OCI-LY3 (cell line): ENCODE measurements around the gene FAM89A.
"Not testable (repeated sequence)": the region's sequence is repeated elsewhere in the genome, so short reads cannot be mapped to it uniquely, and the experiment has no call there.

Experiments used
- H2AFZ ChIP-seq: fragments of 200-600, 300-600 bp; shearing (Covaris generic); 2 replicates; pipeline ENCODE4 v1.6.0; 2014; ENCODE audit warnings: antibody characterized with exemption, low read depth, low read length
- H3K27ac ChIP-seq: fragments of 200-600, 300-600 bp; sonication (generic); 2 replicates; pipeline ENCODE4 v1.5.1; 2014; ENCODE audit warnings: mild to moderate bottlenecking, low read length, moderate library complexity, mixed read lengths
- H3K27me3 ChIP-seq: fragments of 200-600, 300-600 bp; sonication (generic); 2 replicates; pipeline ENCODE4 v1.6.1; 2014; ENCODE audit warnings: low read depth, low read length, mixed read lengths
- H3K36me3 ChIP-seq: fragments of 200-600, 300-600 bp; sonication (generic); replicated peaks from 2 replicates; pipeline ENCODE3; 2014; ENCODE audit warnings: low read depth, low read length, mixed read lengths
- H3K4me1 ChIP-seq: fragments of 300-600, 200-600 bp; sonication (generic); 2 replicates; pipeline ENCODE4 v1.6.1; 2014; ENCODE audit warnings: low read length, mixed read lengths
- H3K4me2 ChIP-seq: fragments of 200-600, 300-600 bp; sonication (generic); 2 replicates; pipeline ENCODE4 v1.6.1; 2014; ENCODE audit warnings: low read length, mixed read lengths
- H3K4me3 ChIP-seq: fragments of 300-600, 200-600 bp; sonication (generic); 2 replicates; pipeline ENCODE4 v1.5.1; 2014; ENCODE audit warnings: antibody characterized with exemption, mild to moderate bottlenecking, low read length, moderate library complexity
- H3K79me2 ChIP-seq: fragments of 300-600, 200-600 bp; shearing (Covaris generic); 2 replicates; pipeline ENCODE4 v1.6.1; 2014; ENCODE audit warnings: mild to moderate bottlenecking, low read length, mixed read lengths
- H3K9ac ChIP-seq: fragments of 300-600, 200-600 bp; shearing (Covaris generic); 2 replicates; pipeline ENCODE4 v1.6.0; 2014; ENCODE audit warnings: mild to moderate bottlenecking, low read length, moderate library complexity
- H3K9me3 ChIP-seq: fragments of 200-600, 300-600 bp; shearing (Covaris generic); 2 replicates; pipeline ENCODE4 v1.6.1; 2014; ENCODE audit warnings: low read length, mixed read lengths; ENCODE audit not compliant: insufficient read depth
- H4K20me1 ChIP-seq: fragments of 200-600, 300-600 bp; sonication (generic); 2 replicates; pipeline ENCODE4 v1.6.1; 2016; ENCODE audit warnings: low read length, mixed read lengths; ENCODE audit not compliant: insufficient read depth
- EZH2phosphoT487 ChIP-seq: fragments of 200-600 bp; shearing (Covaris generic); IDR thresholded peaks from 2 replicates; pipeline ENCODE4 v1.6.1; 2018; ENCODE audit warnings: antibody characterized with exemption, mixed run types, low read depth
- TF ChIP-seq, protein P1 (sequence below): fragments of 200-600, 300-600 bp; sonication (generic); IDR thresholded peaks from 2 replicates; pipeline ENCODE4 v1.5.1; 2014; ENCODE audit warnings: antibody characterized with exemption, low read length, low read depth

The FAM89A gene

GRCh38 chr1:231035799-231036198 is 4.3 kb downstream of the FAM89A start:
- Histone ChIP-seq H3K4me3 (no peak overlapping the region), H3K27ac (no peak overlapping the region), H2AFZ (no peak overlapping the region), H3K36me3 (peaks cover 3% of the 10 kb centered on the region), H3K4me2 (no peak overlapping the region), H3K9ac (no peak overlapping the region), H3K9me3 (no peaks in the 10 kb centered on the region), H4K20me1 (peaks cover 31% of the 10 kb centered on the region), H3K79me2 (peaks cover 56% of the 10 kb centered on the region), H3K27me3 (peaks cover 5% of the 10 kb centered on the region; the same call in 1 of the 2 replicates), H3K4me1 (peaks cover 14% of the 10 kb centered on the region)
- no peak for TF ChIP-seq EZH2phosphoT487
- TF ChIP-seq, protein P1, sequence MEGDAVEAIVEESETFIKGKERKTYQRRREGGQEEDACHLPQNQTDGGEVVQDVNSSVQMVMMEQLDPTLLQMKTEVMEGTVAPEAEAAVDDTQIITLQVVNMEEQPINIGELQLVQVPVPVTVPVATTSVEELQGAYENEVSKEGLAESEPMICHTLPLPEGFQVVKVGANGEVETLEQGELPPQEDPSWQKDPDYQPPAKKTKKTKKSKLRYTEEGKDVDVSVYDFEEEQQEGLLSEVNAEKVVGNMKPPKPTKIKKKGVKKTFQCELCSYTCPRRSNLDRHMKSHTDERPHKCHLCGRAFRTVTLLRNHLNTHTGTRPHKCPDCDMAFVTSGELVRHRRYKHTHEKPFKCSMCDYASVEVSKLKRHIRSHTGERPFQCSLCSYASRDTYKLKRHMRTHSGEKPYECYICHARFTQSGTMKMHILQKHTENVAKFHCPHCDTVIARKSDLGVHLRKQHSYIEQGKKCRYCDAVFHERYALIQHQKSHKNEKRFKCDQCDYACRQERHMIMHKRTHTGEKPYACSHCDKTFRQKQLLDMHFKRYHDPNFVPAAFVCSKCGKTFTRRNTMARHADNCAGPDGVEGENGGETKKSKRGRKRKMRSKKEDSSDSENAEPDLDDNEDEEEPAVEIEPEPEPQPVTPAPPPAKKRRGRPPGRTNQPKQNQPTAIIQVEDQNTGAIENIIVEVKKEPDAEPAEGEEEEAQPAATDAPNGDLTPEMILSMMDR = no peak

DNA sequence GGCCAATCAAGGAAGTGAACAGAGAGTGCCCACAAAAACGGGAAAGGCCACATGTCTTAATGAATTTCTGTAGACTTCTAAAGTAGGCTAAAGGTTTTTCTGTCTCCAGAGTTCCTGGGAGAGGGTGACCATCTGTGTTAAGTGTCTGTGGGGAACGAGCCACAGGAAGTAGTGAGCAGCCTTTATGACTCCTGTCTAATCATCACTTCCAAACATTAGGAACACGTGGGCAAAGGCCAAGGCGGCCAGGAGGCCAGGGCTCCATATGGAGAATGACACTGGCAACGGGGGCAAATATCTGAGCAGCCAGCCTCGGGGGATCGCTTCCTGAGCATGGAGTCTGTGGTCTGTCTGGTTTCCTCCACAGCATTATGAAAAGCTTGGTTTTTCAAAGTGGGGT is 7.1 kb downstream of the FAM89A start:
- Histone ChIP-seq H4K20me1 (peaks cover 36% of the 10 kb centered on the region), H3K4me1 (peaks cover 5% of the 10 kb centered on the region), H3K36me3 (peaks cover 3% of the 10 kb centered on the region), H3K27me3 (no peaks in the 10 kb centered on the region), H3K9me3 (no peaks in the 10 kb centered on the region), H3K79me2 (peaks cover 46% of the 10 kb centered on the region), H3K4me2 (no peak overlapping the region), H3K9ac (no peak overlapping the region), H3K4me3 (no peak overlapping the region), H3K27ac (no peak overlapping the region), H2AFZ (no peak overlapping the region)
- TF ChIP-seq, protein P1 = no peak
- no peak for TF ChIP-seq EZH2phosphoT487

- TF ChIP-seq EZH2phosphoT487 = no peak
- TF ChIP-seq, protein P1 = no peak
- H2AFZ ChIP-seq = no peak overlapping the region
- no peak overlapping the region for H3K27ac ChIP-seq
- no peak overlapping the region for H3K4me3 ChIP-seq
- H3K4me1 ChIP-seq = no peaks in the 10 kb centered on the region
- H3K9me3 ChIP-seq = no peaks in the 10 kb centered on the region
- H3K36me3 ChIP-seq = peaks cover 3% of the 10 kb centered on the region
- H3K4me2 ChIP-seq = no peak overlapping the region
- no peak overlapping the region for H3K9ac ChIP-seq
- no peaks in the 10 kb centered on the region for H3K27me3 ChIP-seq
- H4K20me1 ChIP-seq = peaks cover 32% of the 10 kb centered on the region
- peaks cover 30% of the 10 kb centered on the region for H3K79me2 ChIP-seq
Measured at GRCh38 chr1:231029841-231030240, 10.2 kb downstream of the FAM89A start.

GRCh38 chr1:231029247-231029646 is 10.8 kb downstream of the FAM89A start:
- H3K4me2 ChIP-seq, H3K4me3 ChIP-seq, H3K36me3 ChIP-seq, H2AFZ ChIP-seq, H3K27ac ChIP-seq, H3K27me3 ChIP-seq, H3K4me1 ChIP-seq, H3K9ac ChIP-seq, H3K9me3 ChIP-seq: not testable (repeated sequence)
- Histone ChIP-seq H3K79me2 (peaks cover 29% of the 10 kb centered on the region), H4K20me1 (peaks cover 31% of the 10 kb centered on the region)

DNA sequence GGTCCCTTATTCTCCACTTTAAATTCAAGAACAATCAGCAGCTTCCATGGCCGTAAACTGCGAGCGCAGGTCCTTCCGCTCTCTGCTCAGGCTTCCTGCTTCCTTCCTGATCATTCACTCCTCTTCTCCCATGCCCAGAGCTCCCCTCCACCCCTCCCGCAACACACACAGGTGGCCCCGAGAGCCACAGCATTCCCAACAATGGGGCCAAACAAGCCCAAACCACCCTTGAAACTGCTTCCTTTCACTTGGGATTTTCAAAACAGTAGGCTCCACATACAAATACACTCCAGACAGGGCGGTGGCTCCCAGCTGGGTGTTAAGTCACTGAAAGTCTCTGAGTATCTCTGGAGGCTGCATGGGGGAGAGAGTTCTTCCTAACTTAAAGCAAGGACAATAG is 11.4 kb downstream of the FAM89A start:
- Histone ChIP-seq H3K36me3 (peaks cover 3% of the 10 kb centered on the region), H3K27me3 (no peaks in the 10 kb centered on the region), H3K4me2 (no peak overlapping the region), H3K9me3 (no peaks in the 10 kb centered on the region), H3K27ac (no peak overlapping the region), H3K4me3 (no peak overlapping the region), H2AFZ (no peak overlapping the region), H4K20me1 (peaks cover 31% of the 10 kb centered on the region), H3K4me1 (no peaks in the 10 kb centered on the region), H3K9ac (no peak overlapping the region), H3K79me2 (peaks cover 29% of the 10 kb centered on the region)
- TF ChIP-seq, protein P1 = no peak
- TF ChIP-seq EZH2phosphoT487 = no peak
